ENCODE measurements around the gene ARFRP1. TPM values are rescaled to one million over a fixed set of nuclear protein-coding genes. Genes with fewer than 3 reads are reported as not detected.

Gene ARFRP1
- total RNA-seq, 6 experiments from 2014 or later = 16.0 to 22.2 (median 20.2) TPM

DNA sequence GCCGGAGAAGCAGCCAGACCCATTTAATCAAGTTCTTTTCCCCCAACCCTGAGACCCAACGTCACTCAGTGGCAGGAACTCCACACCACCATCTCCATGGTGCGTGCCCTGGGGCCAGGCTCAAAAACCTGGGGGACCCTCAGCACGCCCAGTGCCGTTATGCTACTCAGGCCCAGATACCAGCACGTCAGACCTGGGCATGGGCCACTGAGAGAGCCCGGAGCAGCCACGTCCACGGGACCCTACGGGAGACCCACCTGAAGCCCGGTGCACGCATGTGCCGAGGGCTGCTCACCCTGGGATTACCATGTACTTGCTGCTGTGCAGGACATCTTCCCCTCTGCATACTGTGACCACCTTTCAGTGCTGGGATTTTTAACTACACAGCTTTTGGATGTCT lies 45.6 kb upstream of the ARFRP1 start:
- Histone ChIP-seq H3K4me1 (no peaks in the 10 kb centered on the region), H3K36me3 (no peaks in the 10 kb centered on the region), H3K9me3 (no peaks in the 10 kb centered on the region), H3K27me3 (no peaks in the 10 kb centered on the region), H3K27ac (no peak overlapping the region), H3K4me3 (no peak overlapping the region)
- WGBS (ENCODE audit: insufficient coverage, low coverage, low lambda C conversion rate, missing lambda C conversion rate) = no CpG with 5 or more reads among the region's 13 CpGs
- TF ChIP-seq POLR2A (IDR thresholded peaks at IDR 0.05) = no peak
- TF ChIP-seq, protein P1, sequence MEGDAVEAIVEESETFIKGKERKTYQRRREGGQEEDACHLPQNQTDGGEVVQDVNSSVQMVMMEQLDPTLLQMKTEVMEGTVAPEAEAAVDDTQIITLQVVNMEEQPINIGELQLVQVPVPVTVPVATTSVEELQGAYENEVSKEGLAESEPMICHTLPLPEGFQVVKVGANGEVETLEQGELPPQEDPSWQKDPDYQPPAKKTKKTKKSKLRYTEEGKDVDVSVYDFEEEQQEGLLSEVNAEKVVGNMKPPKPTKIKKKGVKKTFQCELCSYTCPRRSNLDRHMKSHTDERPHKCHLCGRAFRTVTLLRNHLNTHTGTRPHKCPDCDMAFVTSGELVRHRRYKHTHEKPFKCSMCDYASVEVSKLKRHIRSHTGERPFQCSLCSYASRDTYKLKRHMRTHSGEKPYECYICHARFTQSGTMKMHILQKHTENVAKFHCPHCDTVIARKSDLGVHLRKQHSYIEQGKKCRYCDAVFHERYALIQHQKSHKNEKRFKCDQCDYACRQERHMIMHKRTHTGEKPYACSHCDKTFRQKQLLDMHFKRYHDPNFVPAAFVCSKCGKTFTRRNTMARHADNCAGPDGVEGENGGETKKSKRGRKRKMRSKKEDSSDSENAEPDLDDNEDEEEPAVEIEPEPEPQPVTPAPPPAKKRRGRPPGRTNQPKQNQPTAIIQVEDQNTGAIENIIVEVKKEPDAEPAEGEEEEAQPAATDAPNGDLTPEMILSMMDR (IDR thresholded peaks at IDR 0.05) = no peak
- peak in 1 of 4 donors; percentile 15 for ATAC-seq
- DNase-seq = no peak
- intact Hi-C loops (cut with DNase I) = no loop called here

DNA sequence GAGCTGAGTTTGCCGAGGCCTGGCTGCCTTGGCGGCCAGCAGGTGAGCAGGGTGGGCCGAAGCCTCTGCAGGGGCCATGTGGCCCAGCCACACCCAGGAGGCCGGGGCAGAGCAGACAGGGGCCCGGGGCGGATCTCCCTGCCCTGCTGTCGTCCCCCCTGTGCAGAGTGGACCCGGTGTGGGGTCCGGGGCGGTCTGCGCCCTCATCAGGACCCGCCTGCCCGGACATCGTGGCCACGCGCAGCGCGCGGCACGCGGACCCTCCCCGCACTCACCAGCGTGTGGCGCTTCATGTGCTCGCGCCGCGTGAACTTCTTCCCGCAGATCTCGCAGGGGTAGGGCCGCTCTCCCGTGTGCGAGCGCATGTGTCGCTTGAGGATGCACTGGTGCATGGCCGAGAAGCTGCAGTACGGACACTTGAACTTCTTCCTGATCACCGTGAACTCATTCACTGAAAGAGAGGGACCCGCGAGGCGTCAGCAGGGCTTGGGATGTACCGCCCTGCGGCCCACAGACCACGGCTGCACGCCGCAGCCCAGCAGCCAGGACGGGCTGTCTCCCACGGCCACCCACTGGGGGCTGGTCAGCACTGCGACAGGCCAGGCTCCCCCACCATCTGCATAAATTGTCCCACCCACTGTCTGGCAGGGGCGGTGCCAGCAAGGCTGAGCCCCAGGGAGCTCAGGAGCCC lies 44.8 kb upstream of the ARFRP1 start:
- Histone ChIP-seq H3K4me3 (no peak overlapping the region), H3K36me3 (no peaks in the 10 kb centered on the region), H3K27me3 (no peaks in the 10 kb centered on the region), H3K4me1 (no peaks in the 10 kb centered on the region), H3K27ac (no peak overlapping the region), H3K9me3 (no peaks in the 10 kb centered on the region)
- 92% methylated on average over 13 of the region's 50 CpGs for WGBS (ENCODE audit: insufficient coverage, low coverage, low lambda C conversion rate, missing lambda C conversion rate)
- intact Hi-C loops (cut with DNase I) = no loop called here
- peak in 1 of 4 donors; percentile 7 for ATAC-seq
- TF ChIP-seq, protein P1 (IDR thresholded peaks at IDR 0.05) = no peak
- TF ChIP-seq POLR2A (IDR thresholded peaks at IDR 0.05) = no peak
- DNase-seq = peak in 1 of 3 donors; percentile 41

DNA sequence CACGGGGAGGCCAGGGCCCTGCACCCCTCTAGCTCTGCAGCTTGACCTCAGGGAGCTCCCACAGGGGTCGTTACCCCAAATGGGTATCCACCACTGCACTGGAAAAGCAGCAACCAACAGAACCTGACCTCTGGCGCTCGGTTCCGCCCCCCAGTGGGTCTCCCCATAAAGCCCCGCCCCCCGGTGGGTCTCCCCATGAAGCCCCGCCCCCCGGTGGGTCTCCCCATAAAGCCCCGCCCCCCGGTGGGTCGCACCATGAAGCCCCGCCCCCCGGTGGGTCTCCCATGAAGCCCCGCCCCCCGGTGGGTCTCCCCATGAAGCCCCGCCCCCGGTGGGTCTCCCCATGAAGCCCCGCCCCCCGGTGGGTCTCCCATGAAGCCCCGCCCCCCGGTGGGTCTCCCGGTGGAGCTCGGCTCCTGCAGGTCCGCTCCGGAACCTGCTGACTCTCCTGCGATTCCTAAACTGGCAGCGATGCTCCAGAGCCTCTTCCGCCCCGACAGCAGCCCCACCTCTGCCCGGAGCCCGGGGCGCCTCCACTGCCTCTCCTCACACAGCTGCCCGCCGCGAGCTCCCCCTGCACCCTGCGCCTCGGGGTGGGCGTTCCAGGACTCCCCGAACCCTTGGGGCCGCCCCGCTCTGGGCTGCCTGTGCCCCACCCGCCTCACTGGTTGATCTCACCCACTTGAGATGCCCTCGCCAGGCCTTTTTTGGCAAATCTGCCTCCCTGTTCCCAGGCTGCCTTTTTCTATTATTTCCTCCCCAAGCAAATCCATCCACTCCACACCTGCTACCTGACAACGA lies 43.9 kb upstream of the ARFRP1 start:
- H3K27me3 ChIP-seq = no peaks in the 10 kb centered on the region
- no peaks in the 10 kb centered on the region for H3K4me1 ChIP-seq
- no peak overlapping the region for H3K4me3 ChIP-seq
- TF ChIP-seq, protein P1 (IDR thresholded peaks at IDR 0.05) = no peak
- TF ChIP-seq POLR2A (IDR thresholded peaks at IDR 0.05) = no peak
- no peaks in the 10 kb centered on the region for H3K9me3 ChIP-seq
- intact Hi-C loops (cut with DNase I) = no loop called here
- DNase-seq = peak in 1 of 3 donors; percentile 50
- ATAC-seq = no peak
- H3K27ac ChIP-seq = no peak overlapping the region
- H3K36me3 ChIP-seq = no peaks in the 10 kb centered on the region
- 84% methylated on average over 20 of the region's 45 CpGs for WGBS (ENCODE audit: insufficient coverage, low coverage, low lambda C conversion rate, missing lambda C conversion rate)

DNA sequence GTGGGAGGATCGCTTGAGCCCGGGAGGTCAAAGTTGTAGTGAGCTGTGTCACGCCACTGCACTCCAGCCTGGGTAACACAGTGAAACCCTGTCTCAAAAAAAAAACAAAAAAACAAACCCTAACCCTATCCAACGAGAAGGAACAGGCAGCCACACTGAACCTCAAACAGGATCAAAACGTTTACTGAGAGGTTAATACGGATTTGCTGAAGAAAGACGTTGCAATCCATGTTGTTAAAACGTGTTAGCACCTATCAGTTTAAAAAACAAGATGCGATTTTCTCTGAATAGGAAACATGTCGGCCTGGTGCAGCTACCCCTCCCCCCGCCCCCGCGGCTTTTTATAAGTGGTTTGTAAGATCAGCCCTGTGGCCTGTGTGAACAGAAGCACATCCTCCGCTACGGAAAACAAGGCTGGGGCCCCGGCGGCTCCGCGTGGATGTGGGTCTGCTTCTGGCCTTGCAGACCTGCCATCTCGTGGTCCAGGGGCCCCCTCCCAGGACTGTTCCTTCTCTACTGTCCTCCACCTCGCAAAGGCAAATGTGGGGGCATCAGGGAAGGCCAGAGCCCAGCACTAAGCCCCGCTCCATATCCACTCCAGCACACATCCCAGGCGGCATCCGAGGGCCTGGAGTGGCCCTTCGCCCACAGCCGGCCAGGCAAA lies 43.2 kb upstream of the ARFRP1 start:
- no peak for ATAC-seq
- WGBS (ENCODE audit: insufficient coverage, low coverage, low lambda C conversion rate, missing lambda C conversion rate) = 63% methylated on average over 13 of the region's 26 CpGs
- Histone ChIP-seq H3K9me3 (no peaks in the 10 kb centered on the region), H3K27me3 (no peaks in the 10 kb centered on the region), H3K27ac (no peak overlapping the region), H3K36me3 (no peaks in the 10 kb centered on the region), H3K4me1 (no peaks in the 10 kb centered on the region), H3K4me3 (no peak overlapping the region)
- TF ChIP-seq POLR2A (IDR thresholded peaks at IDR 0.05) = no peak
- TF ChIP-seq, protein P1 (IDR thresholded peaks at IDR 0.05) = no peak
- DNase-seq = peak in 1 of 3 donors; percentile 39
- intact Hi-C loops (cut with DNase I) = no loop called here

Data from right lobe of liver (tissue), 6 donors.